ENCODE results near the gene TNS1. TPM values are rescaled to one million over a fixed set of nuclear protein-coding genes. Genes with fewer than 3 reads are reported as not detected.

The TNS1 gene
- total and polyA plus RNA-seq, 7 experiments from 2014 or later: 0.50 to 5.0 (median 0.81) TPM; not detected in 2

DNA sequence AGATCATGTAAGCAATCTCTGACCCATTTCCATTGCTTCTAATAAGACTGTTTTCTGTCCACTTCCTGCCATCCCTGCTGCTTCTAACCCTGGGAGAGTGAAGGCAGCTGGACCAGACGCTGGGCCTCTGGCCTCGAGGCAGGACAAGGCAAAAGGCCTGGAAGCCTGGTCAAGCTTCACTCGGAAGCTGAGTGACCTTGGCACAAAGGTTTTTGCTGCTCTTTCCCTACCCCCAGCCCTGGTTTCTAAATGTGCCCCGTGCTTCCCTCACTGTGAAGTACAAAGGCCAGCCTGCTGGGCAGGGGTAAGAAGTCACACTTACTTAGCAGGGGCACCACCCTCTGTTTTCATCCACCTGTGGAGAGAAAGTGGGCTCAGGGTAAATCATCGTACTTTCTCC lies 195.0 kb downstream of the TNS1 start:
- Histone ChIP-seq H3K4me3 (ENCODE audit: low read length) (no peak overlapping the region), H3K36me3 (ENCODE audit: control insufficient read depth in 2 of 3, insufficient read depth in 3 of 3, low read length in 3 of 3) (no peaks in the 10 kb centered on the region), H3K27ac (ENCODE audit: low read depth, low read length) (no peak overlapping the region), H3K4me1 (ENCODE audit: control insufficient read depth in 2 of 2, insufficient read depth in 2 of 2, low read length in 2 of 2) (no peaks in the 10 kb centered on the region), H3K9me3 (ENCODE audit: control insufficient read depth in 2 of 3, low read length in 3 of 3) (no peaks in the 10 kb centered on the region), H3K27me3 (ENCODE audit: control insufficient read depth in 2 of 2, insufficient read depth in 2 of 2, low read length in 2 of 2) (no peaks in the 10 kb centered on the region)
- H3K4me3 Mint-ChIP-seq: no peak overlapping the region
- peaks cover 0 to 4% (median 0%) of the 10 kb centered on the region in 11 donors for H3K9me3 Mint-ChIP-seq
- DNase-seq (no peak), ATAC-seq (no peak)
- peaks cover 0 to 16% (median 5%) of the 10 kb centered on the region in 5 donors for H3K27me3 Mint-ChIP-seq
- H3K4me1 Mint-ChIP-seq: peaks cover 0 to 2% (median 0%) of the 10 kb centered on the region in 7 donors
- no peak overlapping the region for H3K27ac Mint-ChIP-seq
- no peaks in the 10 kb centered on the region for H3K36me3 Mint-ChIP-seq
- CTCF ChIA-PET: no interaction called here
- POLR2A ChIA-PET: interaction anchor here (0.6 kb wide), 1 partner anchor 1699 kb away, joined by 5 read pairs; the partner anchor contains the start of gene XRCC5
- intact Hi-C loops (cut with micrococcal nuclease): no loop called here

DNA sequence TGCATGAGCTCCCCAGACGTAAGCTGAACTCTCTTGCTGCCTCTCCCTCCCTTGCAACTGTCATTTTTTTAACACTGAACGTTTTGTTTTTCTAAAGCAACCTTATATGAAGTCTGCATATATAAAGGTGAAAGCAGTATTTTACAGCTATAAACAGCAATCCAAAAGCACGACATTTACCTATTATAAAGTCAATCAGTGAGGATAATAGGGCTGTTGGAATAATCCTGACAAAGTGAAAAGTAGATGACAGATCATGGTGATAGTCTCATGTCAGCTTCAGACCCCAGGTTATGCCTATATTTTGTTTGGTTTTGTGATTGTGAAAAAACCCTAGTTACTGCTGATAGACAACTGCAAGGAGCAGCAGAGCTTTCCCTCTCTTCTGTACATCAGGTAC lies 195.8 kb downstream of the TNS1 start:
- POLR2A ChIA-PET: interaction anchor here (0.6 kb wide), 1 partner anchor 1698 kb away, joined by 5 read pairs; the partner anchor contains the start of gene XRCC5

DNA sequence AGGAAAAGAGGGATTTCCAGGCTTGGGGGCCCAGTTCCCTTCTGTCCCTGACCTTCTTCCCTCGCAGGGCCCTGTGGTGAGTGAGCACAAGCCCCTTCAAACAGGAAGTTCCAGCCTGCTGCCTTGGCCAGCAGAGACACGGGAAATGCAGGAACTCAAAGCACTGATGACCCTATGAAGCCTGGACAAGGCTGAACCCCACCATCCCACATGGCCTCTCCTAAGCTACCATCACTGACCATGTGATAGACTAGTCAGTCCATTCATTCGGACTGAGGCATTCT lies 196.4 kb downstream of the TNS1 start:
- H3K9me3 Mint-ChIP-seq: peaks cover 0 to 4% (median 0%) of the 10 kb centered on the region in 11 donors
- ChIA-PET POLR2A (no interaction called here), CTCF (no interaction called here)
- no peak for ATAC-seq
- H3K4me3 Mint-ChIP-seq: no peak overlapping the region
- intact Hi-C loops (cut with micrococcal nuclease): no loop called here
- H3K4me1 Mint-ChIP-seq: peaks cover 0 to 2% (median 0%) of the 10 kb centered on the region in 7 donors
- Histone ChIP-seq H3K36me3 (ENCODE audit: control insufficient read depth in 2 of 3, insufficient read depth in 3 of 3, low read length in 3 of 3) (no peaks in the 10 kb centered on the region), H3K4me3 (ENCODE audit: low read length) (no peak overlapping the region), H3K27me3 (ENCODE audit: control insufficient read depth in 2 of 2, insufficient read depth in 2 of 2, low read length in 2 of 2) (no peaks in the 10 kb centered on the region), H3K9me3 (ENCODE audit: control insufficient read depth in 2 of 3, low read length in 3 of 3) (no peaks in the 10 kb centered on the region), H3K4me1 (ENCODE audit: control insufficient read depth in 2 of 2, insufficient read depth in 2 of 2, low read length in 2 of 2) (no peaks in the 10 kb centered on the region), H3K27ac (ENCODE audit: low read depth, low read length) (no peak overlapping the region)
- no peak for DNase-seq
- no peaks in the 10 kb centered on the region for H3K36me3 Mint-ChIP-seq
- H3K27ac Mint-ChIP-seq: no peak overlapping the region
- H3K27me3 Mint-ChIP-seq: peaks cover 0 to 12% (median 4%) of the 10 kb centered on the region in 5 donors

More for the DNA sequence above, 195.8 kb downstream of the TNS1 start:
- DNase-seq: no peak
- Histone ChIP-seq H3K4me3 (ENCODE audit: low read length) (no peak overlapping the region), H3K4me1 (ENCODE audit: control insufficient read depth in 2 of 2, insufficient read depth in 2 of 2, low read length in 2 of 2) (no peaks in the 10 kb centered on the region), H3K36me3 (ENCODE audit: control insufficient read depth in 2 of 3, insufficient read depth in 3 of 3, low read length in 3 of 3) (no peaks in the 10 kb centered on the region), H3K27ac (ENCODE audit: low read depth, low read length) (no peak overlapping the region), H3K27me3 (ENCODE audit: control insufficient read depth in 2 of 2, insufficient read depth in 2 of 2, low read length in 2 of 2) (no peaks in the 10 kb centered on the region), H3K9me3 (ENCODE audit: control insufficient read depth in 2 of 3, low read length in 3 of 3) (no peaks in the 10 kb centered on the region)
- peaks cover 0 to 4% (median 0%) of the 10 kb centered on the region in 11 donors for H3K9me3 Mint-ChIP-seq
- CTCF ChIA-PET: no interaction called here
- no peak overlapping the region for H3K4me3 Mint-ChIP-seq
- H3K36me3 Mint-ChIP-seq: no peaks in the 10 kb centered on the region
- no peak for ATAC-seq
- intact Hi-C loops (cut with micrococcal nuclease): no loop called here
- peaks cover 0 to 2% (median 0%) of the 10 kb centered on the region in 7 donors for H3K4me1 Mint-ChIP-seq
- H3K27ac Mint-ChIP-seq: no peak overlapping the region
- H3K27me3 Mint-ChIP-seq: peaks cover 0 to 16% (median 4%) of the 10 kb centered on the region in 5 donors

GRCh38 chr2:217805668-217806481 lies 196.9 kb downstream of the TNS1 start:
- Mint-ChIP-seq H3K4me3 (no peak overlapping the region), H3K27me3 (peaks cover 0 to 12% (median 4%) of the 10 kb centered on the region in 5 donors), H3K36me3 (no peaks in the 10 kb centered on the region), H3K9me3 (peaks cover 0 to 4% (median 0%) of the 10 kb centered on the region in 11 donors), H3K4me1 (peaks cover 0 to 2% (median 0%) of the 10 kb centered on the region in 7 donors), H3K27ac (peak overlapping the region in 1 of 9 donors; percentile 5)
- DNase-seq (no peak), ATAC-seq (no peak)
- H3K9me3 ChIP-seq (ENCODE audit: control insufficient read depth in 2 of 3, low read length in 3 of 3): no peaks in the 10 kb centered on the region
- H3K27ac ChIP-seq (ENCODE audit: low read depth, low read length): no peak overlapping the region
- H3K36me3 ChIP-seq (ENCODE audit: control insufficient read depth in 2 of 3, insufficient read depth in 3 of 3, low read length in 3 of 3): no peaks in the 10 kb centered on the region
- intact Hi-C loops (cut with micrococcal nuclease): no loop called here
- H3K4me1 ChIP-seq (ENCODE audit: control insufficient read depth in 2 of 2, insufficient read depth in 2 of 2, low read length in 2 of 2): no peaks in the 10 kb centered on the region
- CTCF ChIA-PET: no interaction called here
- no peaks in the 10 kb centered on the region for H3K27me3 ChIP-seq (ENCODE audit: control insufficient read depth in 2 of 2, insufficient read depth in 2 of 2, low read length in 2 of 2)
- POLR2A ChIA-PET: no interaction called here
- no peak overlapping the region for H3K4me3 ChIP-seq (ENCODE audit: low read length)

DNA sequence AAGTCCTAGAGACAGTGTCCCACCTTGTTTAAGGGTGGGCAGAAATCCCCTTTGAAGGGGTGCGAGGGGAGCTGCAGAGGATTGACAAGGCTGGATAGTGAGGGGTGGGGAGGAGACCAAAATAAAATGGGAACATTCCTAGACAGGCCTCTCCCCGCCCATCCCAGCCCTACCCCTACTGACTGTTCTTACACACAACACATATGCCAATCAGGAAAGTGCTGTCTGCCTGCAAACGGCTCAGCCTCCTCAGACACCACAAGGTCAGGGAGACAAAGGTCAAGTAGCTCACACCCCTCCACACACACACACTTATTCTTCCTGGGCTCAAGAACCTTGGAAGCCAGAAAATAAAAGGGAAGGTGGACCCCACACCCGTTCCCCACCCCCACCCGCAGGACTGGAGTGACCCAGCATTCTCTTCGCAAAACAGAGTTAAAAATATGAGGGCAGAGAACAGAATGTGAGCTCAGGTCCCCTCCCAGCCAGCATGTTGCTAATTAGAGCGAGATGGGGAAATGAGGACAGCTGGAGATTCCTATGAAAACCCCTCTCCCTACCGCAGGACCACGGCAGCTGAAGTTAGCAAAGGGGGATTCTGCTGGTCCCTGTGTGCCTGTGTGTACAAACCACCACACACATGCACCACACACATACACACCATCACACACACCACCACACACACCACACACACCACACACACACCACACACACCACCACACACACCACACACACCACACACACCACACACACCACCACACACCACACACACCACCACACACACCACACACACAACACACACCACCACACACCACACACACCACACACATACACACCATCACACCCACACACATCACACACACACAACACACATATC lies 197.8 kb downstream of the TNS1 start:
- peaks cover 0 to 4% (median 0%) of the 10 kb centered on the region in 11 donors for H3K9me3 Mint-ChIP-seq
- ChIA-PET CTCF (no interaction called here), POLR2A (no interaction called here)
- peaks cover 0 to 2% (median 0%) of the 10 kb centered on the region in 7 donors for H3K4me1 Mint-ChIP-seq
- no peak overlapping the region for H3K4me3 Mint-ChIP-seq
- ATAC-seq: peak; percentile 23
- Histone ChIP-seq H3K27ac (ENCODE audit: low read depth, low read length) (no peak overlapping the region), H3K27me3 (ENCODE audit: control insufficient read depth in 2 of 2, insufficient read depth in 2 of 2, low read length in 2 of 2) (no peaks in the 10 kb centered on the region), H3K9me3 (ENCODE audit: control insufficient read depth in 2 of 3, low read length in 3 of 3) (no peaks in the 10 kb centered on the region), H3K36me3 (ENCODE audit: control insufficient read depth in 2 of 3, insufficient read depth in 3 of 3, low read length in 3 of 3) (no peaks in the 10 kb centered on the region), H3K4me3 (ENCODE audit: low read length) (no peak overlapping the region), H3K4me1 (ENCODE audit: control insufficient read depth in 2 of 2, insufficient read depth in 2 of 2, low read length in 2 of 2) (no peaks in the 10 kb centered on the region)
- no peaks in the 10 kb centered on the region for H3K36me3 Mint-ChIP-seq
- DNase-seq: no peak
- intact Hi-C loops (cut with micrococcal nuclease): no loop called here
- H3K27me3 Mint-ChIP-seq: peaks cover 0 to 12% (median 4%) of the 10 kb centered on the region in 5 donors
- H3K27ac Mint-ChIP-seq: no peak overlapping the region

GRCh38 chr2:217804338-217804737 lies 198.5 kb downstream of the TNS1 start:
- Mint-ChIP-seq H3K9me3 (peaks cover 0 to 4% (median 0%) of the 10 kb centered on the region in 11 donors), H3K27ac (no peak overlapping the region), H3K27me3 (peaks cover 0 to 5% (median 4%) of the 10 kb centered on the region in 5 donors), H3K36me3 (no peaks in the 10 kb centered on the region), H3K4me3 (no peak overlapping the region), H3K4me1 (peaks cover 0 to 2% (median 0%) of the 10 kb centered on the region in 7 donors)
- ChIA-PET POLR2A (no interaction called here), CTCF (no interaction called here)
- no peak for DNase-seq
- no peak for ATAC-seq
- Histone ChIP-seq H3K27ac (ENCODE audit: low read depth, low read length) (no peak overlapping the region), H3K36me3 (ENCODE audit: control insufficient read depth in 2 of 3, insufficient read depth in 3 of 3, low read length in 3 of 3) (no peaks in the 10 kb centered on the region), H3K4me1 (ENCODE audit: control insufficient read depth in 2 of 2, insufficient read depth in 2 of 2, low read length in 2 of 2) (no peaks in the 10 kb centered on the region), H3K4me3 (ENCODE audit: low read length) (no peak overlapping the region), H3K27me3 (ENCODE audit: control insufficient read depth in 2 of 2, insufficient read depth in 2 of 2, low read length in 2 of 2) (no peaks in the 10 kb centered on the region), H3K9me3 (ENCODE audit: control insufficient read depth in 2 of 3, low read length in 3 of 3) (no peaks in the 10 kb centered on the region)
- intact Hi-C loops (cut with micrococcal nuclease): no loop called here
